Measurements from ENCODE around the gene ANKRD13B. TPM values are rescaled to one million over a fixed set of nuclear protein-coding genes. Genes with fewer than 3 reads are reported as not detected.

The ANKRD13B gene
- total RNA-seq, 1 donor from 2014 or later, result 27.8 TPM

DNA sequence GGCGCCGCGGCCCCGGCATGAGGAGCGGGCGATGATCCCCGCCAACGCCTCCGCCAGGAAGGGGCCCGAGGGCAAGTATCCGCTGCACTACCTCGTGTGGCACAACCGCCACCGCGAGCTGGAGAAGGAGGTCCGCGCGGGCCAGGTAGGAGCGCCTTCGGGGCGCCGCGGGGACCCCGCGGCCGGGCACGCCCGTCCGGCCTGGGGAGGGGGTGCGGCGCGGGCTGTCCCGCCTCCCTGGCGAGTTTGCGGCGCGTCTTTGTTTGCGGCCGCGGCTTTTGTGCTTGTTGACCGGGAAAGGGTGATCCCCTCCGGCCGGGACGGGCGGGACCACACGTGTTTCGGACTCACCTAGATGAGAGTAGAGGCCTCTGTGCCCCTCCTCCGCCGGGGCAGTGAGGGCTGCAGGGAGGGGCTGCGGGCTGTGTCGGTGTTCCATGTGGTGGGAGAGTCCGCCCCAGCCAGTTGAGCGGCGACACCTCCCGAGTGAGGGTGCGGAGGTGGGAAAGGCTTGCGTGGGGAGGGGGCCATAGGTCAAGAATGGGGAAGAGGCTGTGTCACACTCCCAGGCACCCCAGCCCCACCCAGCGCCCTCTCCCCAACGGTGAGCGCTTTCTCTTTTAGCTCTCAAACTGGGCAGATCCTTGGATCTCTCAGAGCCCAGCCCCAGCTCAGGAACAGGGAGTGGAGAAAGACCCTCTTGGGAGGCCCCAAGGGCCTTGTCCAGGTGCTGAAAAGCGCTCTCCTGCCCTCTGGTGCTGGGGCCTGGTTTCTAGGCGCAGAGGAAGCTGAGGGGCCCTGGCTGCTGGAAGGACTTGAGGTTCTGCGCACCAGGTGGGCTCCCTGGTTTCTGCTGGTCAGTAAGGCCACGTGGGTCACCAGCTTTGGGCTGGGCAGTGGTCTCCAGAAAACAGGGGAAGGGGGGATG, 923 bp downstream of the ANKRD13B start:
- no peak for DNase-seq (ENCODE audit: extremely low read depth, low read depth, low spot score)

GRCh38 chr17:29594519-29595090, 1.7 kb downstream of the ANKRD13B start:
- no peak for DNase-seq (ENCODE audit: extremely low read depth, low read depth, low spot score)

- no peak for DNase-seq (ENCODE audit: extremely low read depth, low read depth, low spot score)
These were observed 2.4 kb downstream of the ANKRD13B start for GRCh38 chr17:29595107-29595942.

DNA sequence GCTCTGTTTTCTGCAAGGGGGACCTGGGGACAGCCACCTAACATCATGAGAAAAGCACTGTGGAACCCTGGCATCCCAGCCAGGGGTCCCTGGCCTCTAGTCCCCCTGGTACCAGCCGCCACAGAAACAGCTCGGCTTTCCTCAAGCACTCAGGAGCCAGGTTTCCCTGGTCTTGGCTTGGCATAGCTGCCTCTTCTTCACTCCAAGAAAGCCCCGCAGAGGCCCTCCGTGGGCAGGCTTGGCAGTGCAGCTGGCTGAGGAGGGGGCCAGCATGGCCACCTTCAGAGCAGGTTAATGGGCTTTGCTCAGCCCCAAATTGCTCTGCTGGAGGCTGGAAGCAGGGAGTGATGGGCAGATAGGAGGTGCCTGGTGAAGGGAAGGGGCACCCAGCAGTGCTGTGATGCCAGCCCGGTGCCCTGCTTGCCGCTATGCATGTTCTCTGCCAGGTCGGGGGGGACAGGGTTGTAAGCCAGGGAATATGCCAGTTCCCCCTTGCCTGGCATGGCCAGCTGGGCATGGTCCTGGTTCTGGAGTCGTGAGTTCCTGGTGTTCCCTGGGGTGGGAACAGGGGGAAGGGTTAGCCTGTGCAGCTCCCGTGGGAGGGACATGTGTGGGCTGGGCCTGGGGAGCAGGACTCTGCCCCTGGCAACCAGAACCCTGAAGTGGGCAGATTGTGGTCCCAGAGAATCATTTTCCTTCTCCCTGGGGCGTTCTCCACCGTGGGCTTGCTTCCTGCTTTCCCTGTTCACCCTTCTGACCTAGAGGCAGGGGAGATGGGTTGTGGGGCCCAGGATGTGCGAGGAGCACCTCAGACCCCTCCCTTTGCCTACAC, 3.2 kb downstream of the ANKRD13B start:
- no peak for DNase-seq (ENCODE audit: extremely low read depth, low read depth, low spot score)

GRCh38 chr17:29596811-29597210, 3.9 kb downstream of the ANKRD13B start:
- no peak for DNase-seq (ENCODE audit: extremely low read depth, low read depth, low spot score)

GRCh38 chr17:29597361-29598172, 4.6 kb downstream of the ANKRD13B start:
- no peak for DNase-seq (ENCODE audit: extremely low read depth, low read depth, low spot score)

DNA sequence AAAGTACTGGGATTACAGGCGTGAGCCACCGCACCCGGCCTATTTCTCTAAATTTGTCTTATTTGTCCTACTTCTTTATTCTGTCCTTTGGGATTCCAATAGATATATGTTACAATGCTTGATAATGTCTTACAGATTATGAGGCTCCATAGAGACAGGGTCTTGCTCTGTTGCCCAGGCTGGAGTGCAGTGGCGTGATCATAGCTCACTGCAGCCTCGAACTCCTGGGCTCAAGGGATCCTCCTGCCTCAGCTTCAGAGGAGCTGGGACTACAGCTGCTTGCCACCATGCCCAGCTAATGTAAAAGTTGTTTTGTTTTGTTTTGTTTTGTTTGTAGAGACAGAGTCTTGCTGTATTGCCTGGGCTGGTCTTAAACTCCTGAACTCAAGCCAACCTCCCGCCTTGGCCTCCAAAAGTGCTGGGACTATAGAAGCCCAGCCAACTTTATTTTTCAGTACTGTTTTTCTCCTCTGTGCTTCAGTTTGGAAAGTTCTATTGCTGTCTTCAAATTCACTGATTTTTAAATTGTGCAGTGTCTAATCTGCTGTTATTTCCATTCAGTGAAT, 10.3 kb downstream of the ANKRD13B start:
- no peak for DNase-seq (ENCODE audit: extremely low read depth, low read depth, low spot score)

DNA sequence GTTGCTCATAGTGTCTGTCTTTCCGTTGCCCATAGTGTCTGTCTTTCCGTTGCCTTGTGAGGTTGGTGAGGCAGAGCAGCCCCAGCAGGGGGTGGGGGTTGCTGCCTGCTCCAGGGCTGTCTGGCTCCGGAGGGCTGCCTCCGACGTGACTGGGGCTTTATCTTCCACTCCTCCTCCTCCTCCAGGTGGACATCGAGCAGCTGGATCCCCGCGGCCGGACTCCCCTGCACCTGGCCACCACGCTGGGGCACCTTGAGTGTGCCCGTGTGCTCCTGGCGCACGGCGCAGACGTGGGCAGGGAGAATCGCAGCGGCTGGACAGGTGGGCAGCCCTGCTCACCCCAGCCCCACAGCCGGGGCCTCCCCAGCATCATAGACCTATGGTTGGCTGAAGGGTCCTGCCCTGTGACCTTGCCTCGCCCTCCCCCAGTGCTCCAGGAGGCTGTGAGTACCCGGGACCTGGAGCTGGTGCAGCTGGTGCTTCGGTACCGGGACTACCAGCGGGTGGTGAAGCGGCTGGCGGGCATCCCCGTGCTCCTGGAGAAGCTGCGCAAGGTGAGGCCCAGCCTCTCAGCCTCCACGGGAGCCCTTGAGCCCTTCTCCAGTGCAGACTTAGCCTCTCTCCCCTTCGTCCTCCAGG, 14.7 kb downstream of the ANKRD13B start:
- no peak for DNase-seq (ENCODE audit: extremely low read depth, low read depth, low spot score)

- no peak for DNase-seq (ENCODE audit: extremely low read depth, low read depth, low spot score)
These were observed 16.1 kb downstream of the ANKRD13B start for GRCh38 chr17:29608986-29609385.

- no peak for DNase-seq (ENCODE audit: extremely low read depth, low read depth, low spot score)
These were observed 17.5 kb downstream of the ANKRD13B start for GRCh38 chr17:29610395-29610794.

GRCh38 chr17:29611351-29612093, 18.6 kb downstream of the ANKRD13B start:
- no peak for DNase-seq (ENCODE audit: extremely low read depth, low read depth, low spot score)

DNA sequence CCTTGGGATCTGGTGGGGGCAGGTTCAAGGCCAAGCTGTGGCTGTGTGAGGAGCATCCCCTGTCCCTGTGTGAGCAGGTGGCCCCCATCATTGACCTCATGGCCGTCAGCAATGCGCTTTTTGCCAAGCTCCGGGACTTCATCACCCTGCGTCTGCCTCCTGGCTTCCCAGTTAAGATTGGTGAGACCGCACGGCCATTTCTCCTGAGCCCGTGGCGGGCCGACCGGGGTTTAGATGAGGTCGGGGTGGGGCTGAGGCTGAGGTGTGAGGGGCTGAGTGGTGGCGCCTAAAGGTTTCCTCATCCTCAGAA, 19.1 kb downstream of the ANKRD13B start:
- DNase-seq (ENCODE audit: extremely low read depth, low read depth, low spot score), result no peak

DNA sequence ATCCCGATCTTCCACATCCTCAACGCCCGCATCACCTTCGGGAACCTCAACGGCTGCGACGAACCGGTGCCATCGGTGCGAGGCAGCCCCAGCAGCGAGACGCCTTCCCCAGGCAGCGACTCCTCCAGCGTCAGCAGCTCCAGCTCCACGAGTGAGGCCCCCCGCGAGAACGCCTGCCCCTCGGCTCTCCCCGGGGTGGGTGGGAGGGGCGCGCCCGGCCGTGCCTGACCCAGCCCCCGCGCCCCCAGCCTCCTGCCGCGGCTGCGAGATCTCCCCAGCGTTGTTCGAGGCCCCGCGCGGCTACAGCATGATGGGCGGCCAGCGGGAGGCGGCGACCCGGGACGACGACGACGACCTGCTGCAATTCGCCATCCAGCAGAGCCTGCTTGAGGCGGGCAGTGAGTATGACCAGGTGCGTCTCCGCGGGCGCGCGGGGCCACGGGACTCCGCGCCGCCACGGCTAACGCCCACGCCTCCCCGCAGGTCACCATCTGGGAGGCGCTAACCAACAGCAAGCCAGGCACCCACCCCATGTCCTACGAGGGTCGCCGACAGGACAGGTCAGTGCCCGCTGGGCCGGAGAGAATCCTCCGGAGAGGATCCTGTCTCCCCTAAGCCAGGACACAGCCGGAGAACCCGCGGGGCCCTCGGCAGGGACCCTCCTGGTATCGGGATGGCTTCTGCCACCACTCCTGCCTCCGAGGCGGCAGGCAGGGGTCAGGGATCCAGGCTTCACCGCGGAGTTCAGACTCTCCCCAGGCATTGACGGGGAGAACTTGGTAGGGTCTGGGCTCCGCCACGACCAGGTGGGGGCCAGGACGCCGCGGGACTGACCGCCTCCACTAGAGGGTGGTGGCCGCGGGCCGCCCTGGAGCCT, 19.7 kb downstream of the ANKRD13B start:
- no peak for DNase-seq (ENCODE audit: extremely low read depth, low read depth, low spot score)

DNA sequence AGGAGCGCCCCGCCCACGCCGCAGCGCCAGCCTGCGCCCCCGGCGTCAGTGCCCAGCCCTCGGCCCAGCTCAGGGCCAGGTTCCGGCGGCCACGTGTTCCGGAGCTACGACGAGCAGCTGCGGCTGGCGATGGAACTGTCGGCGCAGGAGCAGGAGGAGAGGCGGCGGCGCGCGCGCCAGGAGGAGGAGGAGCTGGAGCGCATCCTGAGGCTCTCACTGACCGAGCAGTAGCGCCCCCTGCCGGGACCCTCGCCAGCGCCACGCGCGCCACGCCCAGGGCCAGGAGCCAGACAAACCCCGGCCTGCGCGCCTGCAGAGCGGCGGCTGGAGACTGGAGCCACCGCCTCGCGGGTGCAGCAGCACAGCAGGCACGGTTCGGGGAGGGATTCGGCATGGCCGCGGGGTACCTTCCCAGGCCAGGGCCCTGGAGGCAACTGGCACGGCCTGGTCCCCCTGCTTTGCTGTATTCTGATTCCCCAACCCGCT, 20.5 kb downstream of the ANKRD13B start:
- DNase-seq (ENCODE audit: extremely low read depth, low read depth, low spot score), result no peak

DNA sequence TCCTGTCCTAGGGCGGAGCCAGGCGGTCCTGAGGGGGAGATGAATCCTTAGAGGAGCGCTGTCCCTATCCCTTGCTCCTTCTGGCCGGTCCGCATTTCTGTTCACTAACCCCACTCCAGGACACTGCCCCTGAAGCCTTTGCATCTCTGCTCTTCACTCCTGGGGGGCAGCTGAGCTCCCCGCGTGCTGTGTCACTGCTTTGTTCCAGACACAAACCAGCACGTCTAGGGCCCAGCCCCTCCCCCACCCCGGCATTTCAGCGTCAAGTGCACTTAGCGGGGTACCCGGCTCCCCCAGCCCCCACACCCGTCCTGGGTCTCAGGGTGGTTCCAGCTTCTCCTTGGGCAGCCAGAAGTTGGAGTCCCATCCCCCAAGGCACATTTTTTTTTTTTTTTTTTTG, 20.9 kb downstream of the ANKRD13B start:
- no peak for DNase-seq (ENCODE audit: extremely low read depth, low read depth, low spot score)

- no peak for DNase-seq (ENCODE audit: extremely low read depth, low read depth, low spot score)
These were observed 21.6 kb downstream of the ANKRD13B start for GRCh38 chr17:29614349-29615047.

- no peak for DNase-seq (ENCODE audit: extremely low read depth, low read depth, low spot score)
These were observed 22.1 kb downstream of the ANKRD13B start for GRCh38 chr17:29615048-29615385.
